Renal pelvis (tissue), 12 donors: Measurements from ENCODE around the gene PLAAT4. TPM values are rescaled to one million over a fixed set of nuclear protein-coding genes. Genes with fewer than 3 reads are reported as not detected.
A peak's percentile ranks its signal among the peaks of the same experiment; 100 is the strongest.

Experiments
- DNase-seq: peaks from one replicate; pipeline ENCODE4 v3.0.0-alpha.2; 2013
- long read RNA-seq, 16 experiments: transcript quantifications; one replicate each; lab custom pipeline, GENCODE V29; 2026
- polyA plus RNA-seq, 3 donors: library from polyadenylated mRNA; unstranded; fragments of 120-200 nt; gene quantifications; one replicate each; pipeline ENCODE4 v1.2.1, GENCODE V29; 2013; ENCODE audit not compliant: insufficient read length in 3 of 3

The PLAAT4 gene, protein sequence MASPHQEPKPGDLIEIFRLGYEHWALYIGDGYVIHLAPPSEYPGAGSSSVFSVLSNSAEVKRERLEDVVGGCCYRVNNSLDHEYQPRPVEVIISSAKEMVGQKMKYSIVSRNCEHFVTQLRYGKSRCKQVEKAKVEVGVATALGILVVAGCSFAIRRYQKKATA
- 10 to 100 TPM in 1 of 3 donors, 1 to 10 TPM in 2; 9.0 to 10.0 (median 9.8) TPM for polyA plus RNA-seq
- long read RNA-seq, donor 1, transcript RARRES3-201 (4 exons, 749 nt), result major isoform, 5 of 5 reads
- long read RNA-seq, donor 1, partial matches to known transcripts, result 0 of 5 reads
- long read RNA-seq, donor 1, other reads (novel, unspliced or antisense), result 0 of 5 reads
- long read RNA-seq, donor 2, partial matches to known transcripts, result 0 of 4 reads
- long read RNA-seq, donor 2, other reads (novel, unspliced or antisense), result 0 of 4 reads
- long read RNA-seq, donor 3, partial matches to known transcripts, result 0 of 3 reads
- long read RNA-seq, donor 3, other reads (novel, unspliced or antisense), result 0 of 3 reads
- long read RNA-seq, donor 4, transcript RARRES3-201 (4 exons, 749 nt), result major isoform, 6 of 7 reads
- long read RNA-seq, donor 4, partial matches to known transcripts, result 0 of 7 reads
- long read RNA-seq, donor 4, other reads (novel, unspliced or antisense), result 0 of 7 reads
- long read RNA-seq, donor 5, partial matches to known transcripts, result 0 of 2 reads
- long read RNA-seq, donor 5, other reads (novel, unspliced or antisense), result 0 of 2 reads
- long read RNA-seq, donor 6, transcript RARRES3-201 (4 exons, 749 nt), result major isoform, 5 of 5 reads
- long read RNA-seq, donor 6, partial matches to known transcripts, result 0 of 5 reads
- long read RNA-seq, donor 6, other reads (novel, unspliced or antisense), result 0 of 5 reads
- long read RNA-seq, donor 7, partial matches to known transcripts, result 0 of 4 reads
- long read RNA-seq, donor 7, other reads (novel, unspliced or antisense), result 0 of 4 reads
- long read RNA-seq, donor 8, transcript RARRES3-201 (4 exons, 749 nt), result major isoform, 14 of 16 reads
- long read RNA-seq, donor 8, partial matches to known transcripts, result 0 of 16 reads
- long read RNA-seq, donor 8, other reads (novel, unspliced or antisense), result 0 of 16 reads
- long read RNA-seq, donor 9, transcript RARRES3-201 (4 exons, 749 nt), result major isoform, 15 of 46 reads
- long read RNA-seq, donor 9, partial matches to known transcripts, result 9 of 46 reads
- long read RNA-seq, donor 9, other reads (novel, unspliced or antisense), result 22 of 46 reads
- long read RNA-seq, donor 10, partial matches to known transcripts, result 0 of 4 reads
- long read RNA-seq, donor 10, other reads (novel, unspliced or antisense), result 0 of 4 reads
- long read RNA-seq, donor 11, partial matches to known transcripts, result 0 of 2 reads
- long read RNA-seq, donor 11, other reads (novel, unspliced or antisense), result 0 of 2 reads
- long read RNA-seq, donor 12, transcript RARRES3-201 (4 exons, 749 nt), result major isoform, 13 of 13 reads
- long read RNA-seq, donor 12, partial matches to known transcripts, result 0 of 13 reads
- long read RNA-seq, donor 12, other reads (novel, unspliced or antisense), result 0 of 13 reads
- long read RNA-seq, donor 13, partial matches to known transcripts, result 0 of 5 reads
- long read RNA-seq, donor 13, other reads (novel, unspliced or antisense), result 0 of 5 reads
- long read RNA-seq, donor 14, result 0 reads
- long read RNA-seq, donor 15, transcript RARRES3-201 (4 exons, 749 nt), result major isoform, 9 of 9 reads
- long read RNA-seq, donor 15, partial matches to known transcripts, result 0 of 9 reads
- long read RNA-seq, donor 15, other reads (novel, unspliced or antisense), result 0 of 9 reads
- long read RNA-seq, donor 16, transcript RARRES3-201 (4 exons, 749 nt), result major isoform, 5 of 48 reads
- long read RNA-seq, donor 16, partial matches to known transcripts, result 22 of 48 reads
- long read RNA-seq, donor 16, other reads (novel, unspliced or antisense), result 20 of 48 reads

GRCh38 chr11:63536669-63537292 lies at the start of gene PLAAT4:
Gene PLAAT4 (plus strand): TSS chr11:63536808. CDS start chr11:63536869, 61 bp downstream.
- peak; percentile 39 for DNase-seq

DNA sequence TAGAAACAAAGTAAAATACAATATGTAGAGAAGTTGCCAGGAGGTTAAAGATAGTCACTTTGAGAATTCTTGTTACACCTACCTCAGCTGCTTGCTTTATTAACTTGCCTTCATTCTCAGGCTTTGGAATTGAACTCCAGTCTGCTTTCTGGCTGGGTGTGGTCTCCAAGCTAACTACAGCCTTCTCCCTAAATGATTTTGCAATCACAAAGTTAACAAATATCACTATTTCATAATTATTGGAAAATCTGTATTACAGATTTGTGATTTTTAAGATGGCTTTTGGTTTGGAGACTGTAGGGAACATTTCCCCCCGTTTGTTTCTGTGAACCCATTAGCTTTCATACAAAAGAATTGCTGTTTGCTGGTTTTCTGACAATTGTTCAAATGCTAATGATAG lies 47.8 kb upstream of the PLAAT4 start:
- no peak for DNase-seq

DNA sequence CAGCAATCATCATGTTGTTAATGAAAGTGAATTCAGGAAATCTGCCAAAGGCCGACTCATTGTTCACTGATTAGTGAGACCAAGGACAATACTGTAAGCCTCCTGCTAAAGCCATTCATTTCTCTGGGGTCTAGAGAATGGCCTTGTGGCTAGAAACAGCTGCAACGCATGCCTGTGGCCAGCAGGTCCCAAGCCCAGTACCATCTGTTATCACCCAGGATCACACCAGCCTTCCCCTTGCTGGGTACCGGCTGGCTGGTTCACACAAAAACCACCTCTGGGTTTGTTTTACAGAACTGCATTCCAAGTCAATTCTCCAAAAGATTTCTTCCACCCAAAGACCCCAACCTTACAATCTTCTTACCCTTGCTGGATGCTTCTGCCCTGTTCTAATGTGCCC lies 46.7 kb upstream of the PLAAT4 start:
- DNase-seq, result no peak

DNA sequence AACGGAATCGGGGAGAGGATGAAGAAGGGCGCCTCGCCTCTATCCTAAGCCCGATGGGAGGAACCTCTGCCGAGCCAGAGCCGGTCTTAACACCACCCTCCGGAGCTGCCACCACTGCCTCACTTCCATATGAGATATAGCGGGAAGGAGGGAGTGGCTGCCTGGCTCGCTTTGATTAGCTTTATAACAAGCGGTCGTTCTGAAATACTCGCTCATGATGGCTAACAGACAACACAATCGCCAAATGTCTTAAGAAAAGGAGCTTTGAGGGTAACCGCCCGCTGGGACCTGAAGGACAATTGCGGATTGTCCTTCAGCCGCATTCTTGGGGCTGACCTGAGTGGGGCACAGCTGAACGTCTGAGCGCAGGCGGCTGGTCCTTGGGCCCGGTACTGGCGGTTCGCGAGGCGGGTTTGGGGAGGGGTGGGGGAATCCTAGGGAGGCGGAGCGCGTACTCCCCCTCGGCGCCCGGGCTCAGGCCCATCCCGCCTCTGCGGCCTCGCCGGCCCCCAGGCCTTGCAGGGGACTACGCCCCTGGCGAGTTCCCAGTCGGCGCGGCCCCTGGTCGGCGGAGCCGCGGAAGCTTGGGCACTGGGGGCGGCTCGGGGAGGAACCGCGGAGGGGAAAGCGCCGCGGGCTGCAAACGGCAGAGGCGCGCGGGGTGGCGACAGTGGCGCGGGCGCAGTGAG lies 45.9 kb upstream of the PLAAT4 start, which contains the start of gene PLAAT5:
Gene PLAAT5 (minus strand): TSS at position 617 of the 689 bp plus-strand sequence. CDS start 133 bp downstream, at position 484.
- peak; percentile 30 for DNase-seq

DNA sequence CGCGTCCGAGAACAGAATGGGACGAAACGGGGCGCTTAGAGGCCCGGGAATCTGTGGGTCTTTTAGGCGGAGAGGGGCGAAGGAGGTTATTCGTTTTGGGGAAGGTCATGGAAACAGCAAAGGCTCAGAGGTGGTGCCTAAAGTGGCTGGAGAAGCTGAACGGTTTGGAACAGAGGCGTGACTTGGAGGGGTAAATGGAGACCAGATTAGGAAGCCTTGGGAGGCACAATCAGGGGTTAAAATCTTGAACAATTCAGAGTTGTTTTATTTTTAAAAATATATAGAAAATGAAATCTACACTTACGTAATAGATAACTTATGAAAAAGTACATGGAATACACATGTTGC lies 45.4 kb upstream of the PLAAT4 start:
- no peak for DNase-seq

GRCh38 chr11:63491636-63492372 lies 44.8 kb upstream of the PLAAT4 start:
- no peak for DNase-seq

GRCh38 chr11:63492441-63492840 lies 44.2 kb upstream of the PLAAT4 start:
- no peak for DNase-seq

DNA sequence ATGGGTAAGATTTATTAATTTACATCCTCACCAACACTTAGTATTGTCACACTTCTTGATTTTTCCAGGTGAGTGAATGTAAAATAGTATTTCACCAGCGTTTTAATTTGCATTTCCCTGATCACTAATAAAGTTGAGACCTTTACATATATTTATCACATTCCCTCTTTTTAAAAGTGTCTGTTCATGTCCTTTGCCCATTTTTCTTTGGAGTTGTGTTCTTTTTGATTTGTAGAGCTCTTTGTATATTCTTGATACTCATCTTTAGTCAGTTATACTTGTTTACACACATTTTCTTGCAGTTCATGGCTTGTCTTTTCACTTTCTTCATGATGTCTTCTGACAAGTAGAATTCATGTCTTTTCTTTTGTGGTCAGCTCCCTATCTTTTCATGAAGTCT lies 43.5 kb upstream of the PLAAT4 start:
- DNase-seq, result no peak

DNA sequence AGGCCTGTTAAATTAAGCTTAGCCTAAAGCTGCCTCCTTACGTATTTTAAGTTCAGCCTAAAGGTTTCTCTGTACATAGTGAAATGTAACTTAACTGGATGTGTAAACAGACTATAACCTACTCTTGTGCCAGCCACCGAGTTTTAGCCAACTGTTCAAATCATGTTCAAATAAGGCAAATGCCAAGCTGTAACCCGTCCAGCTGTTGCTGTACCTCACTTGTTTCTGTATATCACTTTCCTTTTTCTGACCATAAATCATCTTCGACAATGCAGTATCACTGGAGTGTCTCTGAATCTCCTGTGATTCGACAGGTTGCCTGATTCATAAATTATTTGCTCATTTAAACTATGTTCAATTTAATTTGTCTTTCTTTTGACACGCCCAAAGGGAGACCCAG lies 41.6 kb upstream of the PLAAT4 start:
- no peak for DNase-seq

DNA sequence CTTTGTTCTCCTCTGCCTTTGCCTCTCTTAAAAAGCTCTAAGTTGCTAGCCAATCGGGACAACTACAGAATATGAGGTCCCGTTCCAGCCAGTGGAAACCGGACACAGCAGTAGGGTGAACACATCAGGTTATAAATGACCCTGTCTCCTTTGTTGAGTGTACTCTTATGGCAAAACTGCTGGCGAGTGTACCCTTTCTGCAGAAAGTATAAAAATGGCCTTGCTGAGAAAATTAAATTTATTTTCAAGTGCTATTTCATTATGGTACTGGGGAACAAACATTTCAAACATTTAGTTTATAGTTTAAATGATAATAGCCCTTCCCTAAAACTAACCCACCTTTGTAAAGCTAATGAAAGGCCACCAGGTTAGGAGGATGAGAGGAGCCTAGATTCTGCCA lies 36.7 kb upstream of the PLAAT4 start:
- DNase-seq, result no peak

GRCh38 chr11:63501236-63501635 lies 35.4 kb upstream of the PLAAT4 start:
- no peak for DNase-seq

DNA sequence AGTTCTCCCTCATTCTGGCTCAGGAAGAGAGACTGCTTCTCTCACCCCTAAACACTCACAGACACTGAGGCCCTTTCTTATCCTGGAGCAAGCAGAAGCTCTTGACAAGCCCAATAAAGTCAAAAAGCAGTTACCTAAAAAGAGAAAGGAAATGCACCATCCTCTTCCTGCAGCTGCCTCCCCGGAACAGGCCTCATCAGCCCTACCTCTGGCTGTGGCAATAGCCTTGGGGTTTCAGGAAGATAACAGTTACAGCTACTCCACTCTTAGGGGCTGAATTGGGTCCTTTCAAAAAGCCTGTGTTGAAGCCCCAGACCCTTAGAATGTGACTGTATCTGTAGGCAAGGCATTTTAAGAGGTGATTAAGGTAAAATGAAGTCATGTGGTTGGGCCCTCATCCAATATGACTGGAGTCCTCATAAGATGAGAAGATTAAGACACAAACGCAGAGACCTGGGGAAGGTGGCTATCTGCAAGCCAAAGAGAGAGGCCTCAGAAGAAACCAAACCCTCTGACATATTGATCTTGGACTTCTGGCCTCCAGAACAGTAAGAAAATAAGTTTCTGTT lies 34.3 kb upstream of the PLAAT4 start:
- no peak for DNase-seq

GRCh38 chr11:63503492-63503891 lies 33.1 kb upstream of the PLAAT4 start:
- no peak for DNase-seq

DNA sequence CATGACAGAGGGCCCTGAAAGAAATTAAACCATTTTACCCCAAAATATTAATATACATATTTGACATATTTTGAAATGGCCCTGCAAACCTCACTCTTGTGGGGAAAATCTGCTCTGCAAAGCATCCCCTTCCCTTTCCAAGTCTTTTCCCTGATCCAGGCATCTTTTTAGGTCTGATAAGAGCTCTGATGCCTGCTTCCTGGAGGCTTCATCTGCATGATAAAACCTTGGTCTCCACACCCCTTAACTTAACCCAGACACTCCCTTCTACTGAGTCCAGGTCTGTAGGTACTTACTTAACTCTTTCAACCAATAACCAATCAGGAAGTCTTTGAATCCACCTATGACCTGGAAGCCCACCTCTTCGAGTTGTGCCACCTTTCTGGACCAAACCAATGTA lies 32.6 kb upstream of the PLAAT4 start:
- no peak for DNase-seq

- DNase-seq, result no peak
Observed at GRCh38 chr11:63504933-63505586, 31.5 kb upstream of the PLAAT4 start.

DNA sequence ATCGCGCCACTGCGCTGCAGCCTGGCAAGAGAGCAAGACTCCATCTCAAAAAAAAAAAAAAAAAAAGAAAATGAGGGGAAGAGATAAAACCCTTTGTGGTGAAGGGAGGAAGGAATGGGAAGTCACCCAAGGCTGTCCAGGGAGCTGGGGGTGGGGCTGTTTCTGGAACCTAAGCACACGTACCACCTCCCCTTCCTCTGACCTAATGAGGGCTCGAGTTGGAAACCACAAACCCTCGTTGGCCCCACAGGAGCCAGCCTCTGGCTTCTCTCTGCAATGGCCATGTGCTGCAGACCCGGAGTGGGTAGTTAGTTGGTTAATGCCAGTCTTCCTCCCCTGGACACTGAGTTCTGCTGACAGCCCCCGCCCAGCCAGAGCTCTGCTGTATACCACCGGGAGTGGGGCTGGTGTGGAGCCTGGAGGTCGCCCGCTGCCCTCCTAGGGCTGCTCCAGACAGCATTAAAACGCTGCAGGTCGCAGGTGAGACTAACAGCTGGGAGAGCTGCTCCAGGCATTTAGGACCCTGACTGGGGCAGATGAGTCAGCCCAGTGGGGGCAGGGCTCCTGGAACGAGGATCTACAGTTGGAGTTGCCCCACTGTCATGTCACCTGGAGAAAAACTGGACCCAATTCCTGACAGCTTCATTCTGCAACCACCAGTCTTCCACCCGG lies 30.6 kb upstream of the PLAAT4 start, which contains the start of gene LGALS12:
Gene LGALS12 (plus strand): TSS at position 228 of the 672 bp plus-strand sequence. CDS start 375 bp downstream, at position 603.
- DNase-seq, result no peak

DNA sequence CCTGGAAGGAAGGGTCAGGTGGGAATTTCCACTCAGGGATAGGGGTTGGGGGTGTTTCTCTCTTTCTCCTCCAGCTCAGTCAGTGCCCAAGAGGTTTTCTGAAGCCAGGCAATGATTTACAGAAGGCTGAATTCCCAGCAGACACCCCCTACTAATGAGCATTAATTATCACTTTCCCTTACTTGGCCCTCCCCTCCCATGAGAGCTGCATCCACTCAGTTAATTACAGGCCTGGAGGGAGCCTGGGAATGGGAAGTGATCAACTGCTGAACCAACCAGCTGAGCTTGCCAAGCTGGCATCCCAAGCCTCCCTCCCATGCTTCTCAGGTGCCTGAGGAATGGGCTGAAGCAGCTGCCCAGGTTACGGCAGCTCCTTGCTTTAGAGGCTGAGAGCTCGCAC lies 29.7 kb upstream of the PLAAT4 start:
- DNase-seq, result no peak
